K562 (cell line): ENCODE data around the gene AOC1. TPM values are rescaled to one million over a fixed set of nuclear protein-coding genes. Genes with fewer than 3 reads are reported as not detected.

Source experiments
- ATAC-seq: fragments of 200-7000 bp; cut with Tn5 transposase; 3 replicates; pipeline ENCODE4 v1.9.1; 2020; ENCODE audit warnings: moderate library complexity
- BruUV-seq: library from RNA; stranded (reverse); fragments of 400-500 nt; replicated peaks from 2 replicates; lab custom pipeline; 2021; lab: Mats Ljungman, UMichigan
- CTCF ChIA-PET: fragments of 300-600 bp; formaldehyde crosslinking; extraction: SDS; loops from one replicate; lab custom pipeline; 2021; ENCODE audit warnings: low intra/inter-chr PET ratio; lab: Yijun Ruan, JAX
- POLR2A ChIA-PET: fragments of 300-600, 350-650 bp; sonication (Branson Sonifier 250); formaldehyde crosslinking; extraction: SDS; loops from one replicate; lab custom pipeline; 2021; ENCODE audit warnings: antibody characterized with exemption, inconsistent platforms; lab: Yijun Ruan, JAX
- DNase-seq, 4 experiments: peaks; one replicate each; pipeline versions ENCODE4 v3.0.0 to v3.0.0-alpha.2; 2011 to 2018; ENCODE audit warnings: low spot score in 3 of 4, mixed read lengths in 3 of 4; ENCODE audit errors: extremely low read depth in 1 of 4
- FAIRE-seq: peaks from 2 replicates; lab custom pipeline; 2011; peaks lifted over from hg19 to GRCh38; lab: Jason Lieb, UNC
- H2AFZ ChIP-seq: 2 replicates; pipeline ENCODE4 v1.6.0; 2011; ENCODE audit warnings: low read depth, low read length, control low read depth, inconsistent platforms
- H3K27ac ChIP-seq: fragments of 200-600 bp; 3 replicates; pipeline ENCODE4 v1.8.0; 2011; ENCODE audit warnings: low read depth, mild to moderate bottlenecking, control low read depth, inconsistent platforms, low read length, moderate library complexity, mixed read lengths; ENCODE audit errors: extremely low read depth
- H3K27me3 ChIP-seq, 2 experiments: fragments of 300-600 bp in 1 of 2; 2 replicates in 1 of 2; 3 replicates in 1 of 2; pipeline versions ENCODE4 v1.6.0 to v1.8.0; 2011; ENCODE audit warnings: inconsistent platforms in 2 of 2, low read length in 2 of 2, mild to moderate bottlenecking in 1 of 2, mixed read lengths in 1 of 2, moderate library complexity in 1 of 2; ENCODE audit not compliant: control insufficient read depth in 2 of 2, insufficient read depth in 2 of 2
- H3K36me3 ChIP-seq: fragments of 300-600 bp; 3 replicates; pipeline ENCODE4 v1.8.0; 2011; ENCODE audit warnings: mild to moderate bottlenecking, low read length, inconsistent platforms; ENCODE audit not compliant: control insufficient read depth, insufficient read depth
- H3K4me1 ChIP-seq, 2 experiments: fragments of 200-600 bp in 1 of 2; replicated peaks in 1 of 2; 2 replicates in 1 of 2; 3 replicates in 1 of 2; pipeline versions ENCODE4 v1.5.1 to v1.8.0; 2011; ENCODE audit warnings: inconsistent platforms in 2 of 2, low read length in 2 of 2, mild to moderate bottlenecking in 1 of 2, mixed read lengths in 1 of 2, moderate library complexity in 1 of 2; ENCODE audit not compliant: control insufficient read depth in 2 of 2, insufficient read depth in 2 of 2
- H3K4me2 ChIP-seq: 2 replicates; pipeline ENCODE4 v1.6.1; 2011; ENCODE audit warnings: low read length, control low read depth, inconsistent platforms, mixed read lengths; ENCODE audit not compliant: insufficient read depth
- H3K4me3 ChIP-seq: fragments of 200-600 bp; sonication (generic), shearing (Covaris generic); 2 replicates; pipeline ENCODE4 v1.5.1; 2016; ENCODE audit warnings: control low read depth, inconsistent platforms
- H3K79me2 ChIP-seq: fragments of 200-600 bp; 3 replicates; pipeline ENCODE4 v1.8.0; 2011; ENCODE audit warnings: low read length, inconsistent platforms; ENCODE audit not compliant: control insufficient read depth, insufficient read depth
- H3K9ac ChIP-seq, 2 experiments: 2 replicates each; pipeline versions ENCODE4 v1.6.0 to v1.6.1; 2011; ENCODE audit warnings: low read depth in 2 of 2, low read length in 2 of 2, control low read depth in 1 of 2, inconsistent platforms in 1 of 2, mild to moderate bottlenecking in 1 of 2, mixed read lengths in 1 of 2; ENCODE audit not compliant: insufficient read depth in 1 of 2
- H3K9me1 ChIP-seq: one replicate; pipeline ENCODE4 v1.6.0; 2011; ENCODE audit warnings: inconsistent platforms, mild to moderate bottlenecking, low read length, moderate library complexity; ENCODE audit not compliant: control insufficient read depth, insufficient read depth
- H3K9me3 ChIP-seq: replicated peaks from 2 replicates; pipeline ENCODE4 v1.5.1; 2011; ENCODE audit warnings: low read depth, low read length, inconsistent platforms; ENCODE audit not compliant: control insufficient read depth, insufficient read depth
- H4K20me1 ChIP-seq: replicated peaks from 2 replicates; pipeline ENCODE4 v1.6.1; 2011; ENCODE audit warnings: low read length, inconsistent platforms, mixed read lengths; ENCODE audit not compliant: control insufficient read depth, insufficient read depth
- GABPA ChIP-seq: fragments of 200-800 bp; sonication (Bioruptor generic); conservative IDR thresholded peaks from 2 replicates; pipeline ENCODE4 v1.6.1; 2016; ENCODE audit warnings: low read depth, missing genetic modification characterization, missing compliant biosample characterization
- HCFC1 ChIP-seq: IDR thresholded peaks from 2 replicates; pipeline ENCODE4 v1.6.1; 2012; ENCODE audit warnings: low read depth, low read length, improper control_type of control experiment
- HDAC2 ChIP-seq: fragments of 450-650 bp; IDR thresholded peaks from 2 replicates; pipeline ENCODE4 v1.6.1; 2016; ENCODE audit warnings: mild to moderate bottlenecking
- HLTF ChIP-seq: fragments of 450-650 bp; IDR thresholded peaks from 2 replicates; pipeline ENCODE4 v1.6.1; 2016
- KAT2B ChIP-seq: IDR thresholded peaks from one replicate; pipeline ENCODE4 v1.6.1; 2012; ENCODE audit warnings: low read depth, mild to moderate bottlenecking, control low read depth, inconsistent platforms, low read length, moderate library complexity
- KAT7 ChIP-seq: sonication (generic); formaldehyde crosslinking; IDR thresholded peaks from 2 replicates; pipeline ENCODE4 v1.8.0; 2022; ENCODE audit warnings: missing genetic modification reagents, mild to moderate bottlenecking, borderline replicate concordance
- PCBP2 ChIP-seq: fragments of 200-400 bp; formaldehyde crosslinking; IDR thresholded peaks from 2 replicates; pipeline ENCODE4 v1.6.1; 2018; ENCODE audit warnings: low read length, low read depth, mild to moderate bottlenecking, moderate library complexity; ENCODE audit not compliant: poor library complexity, severe bottlenecking
- POLR2AphosphoS2 ChIP-seq: IDR thresholded peaks from 2 replicates; pipeline ENCODE4 v1.6.1; 2012; ENCODE audit warnings: low read length, improper control_type of control experiment
- POLR2AphosphoS5 ChIP-seq: IDR thresholded peaks from 2 replicates; pipeline ENCODE4 v1.6.1; 2011; ENCODE audit warnings: mild to moderate bottlenecking, low read depth, low read length, moderate library complexity; ENCODE audit not compliant: control insufficient read depth, insufficient read depth
- RBFOX2 ChIP-seq: fragments of 200-400 bp; formaldehyde crosslinking; IDR thresholded peaks from 2 replicates; pipeline ENCODE4 v1.6.1; 2017; ENCODE audit warnings: low read depth, mild to moderate bottlenecking, low read length, moderate library complexity
- SMARCB1 ChIP-seq: IDR thresholded peaks from 2 replicates; pipeline ENCODE4 v1.6.1; 2011; ENCODE audit warnings: improper control_type of control experiment, low read depth; ENCODE audit not compliant: insufficient read length
- SREBF2 ChIP-seq: sonication (generic); formaldehyde crosslinking; IDR thresholded peaks from 2 replicates; pipeline ENCODE4 v1.4.0; 2020; ENCODE audit warnings: mild to moderate bottlenecking, missing genetic modification reagents
- TGIF2 ChIP-seq: sonication (generic); formaldehyde crosslinking; IDR thresholded peaks from 2 replicates; pipeline ENCODE4 v1.8.1; 2022; ENCODE audit warnings: mild to moderate bottlenecking, missing genetic modification reagents, moderate library complexity
- TSHZ1 ChIP-seq: fragments of 250-450 bp; sonication (Bioruptor Pico); IDR thresholded peaks from 2 replicates; pipeline ENCODE4 v1.4.0; 2020; ENCODE audit warnings: mild to moderate bottlenecking, moderate library complexity
- WHSC1 ChIP-seq: IDR thresholded peaks from one replicate; pipeline ENCODE4 v1.6.1; 2012; ENCODE audit warnings: low read length, control low read depth, inconsistent platforms
- ZBTB12 ChIP-seq: fragments of 250-450 bp; sonication (Bioruptor Pico); IDR thresholded peaks from 2 replicates; pipeline ENCODE4 v1.4.0; 2020
- ZFP30 ChIP-seq: fragments of 250-450 bp; sonication (Bioruptor Pico); IDR thresholded peaks from 2 replicates; pipeline ENCODE4 v1.8.0; 2022; ENCODE audit warnings: moderate library complexity, mild to moderate bottlenecking, inconsistent platforms, borderline replicate concordance
- ZNF436 ChIP-seq: fragments of 250-450, 450-650 bp; sonication (Bioruptor Pico); formaldehyde crosslinking; IDR thresholded peaks from 2 replicates; pipeline ENCODE4 v1.7.0; 2020; ENCODE audit warnings: mild to moderate bottlenecking
- ZNF586 ChIP-seq: fragments of 450-650 bp; formaldehyde crosslinking; conservative IDR thresholded peaks from 2 replicates; pipeline ENCODE4 v1.4.0; 2020; ENCODE audit warnings: mild to moderate bottlenecking, moderate library complexity
- WGBS: fragments of 100-300 bp; shearing (Covaris generic); methylation state at CpG from one replicate; pipeline ENCODE4 v1.1.6; 2016; ENCODE audit warnings: low coverage, mixed read lengths; ENCODE audit not compliant: insufficient coverage; ENCODE audit errors: missing lambda C conversion rate; 5-methylcytosine and 5-hydroxymethylcytosine counted together
- in situ Hi-C: fragments of 300-500 bp; cut with MboI; formaldehyde crosslinking; loops from 4 replicates; pipeline ENCODE4 v1.15.0; 2018; ENCODE audit warnings: inconsistent platforms, mixed read lengths
- intact Hi-C: fragments of 100-400 bp; cut with micrococcal nuclease; formaldehyde crosslinking; loops from 2 replicates; pipeline ENCODE4 v1.14.2; 2022
- polyA plus RNA-seq, 8 experiments: library from polyadenylated mRNA; depleted of rRNA in 4 of 8; stranded (reverse) in 5 of 8; unstranded in 3 of 8; fragments of >200 nt; fragmentation: Nextera tagmentation in 2 of 8; fragmentation: Illumina TruSeq in 1 of 8; extraction: Ambion mirVana in 2 of 8; extraction: Trizol in 1 of 8; gene quantifications; 2 replicates each; pipeline versions ENCODE4 v1.2.1 to v1.2.3, GENCODE V29; 2011 to 2014; ENCODE audit warnings: inconsistent platforms in 1 of 8, missing spikeins in 1 of 8
- total RNA-seq, 7 experiments: library from RNA; depleted of rRNA in 6 of 7; stranded (reverse); fragments of >200 nt in 6 of 7; fragmentation: Illumina TruSeq in 2 of 7; extraction: Trizol in 2 of 7; gene quantifications; 2 replicates each; pipeline versions ENCODE4 v1.2.1 to v1.2.3, GENCODE V29; 2011 to 2021; ENCODE audit warnings: low replicate concordance in 1 of 7

Gene AOC1
- total and polyA plus RNA-seq, 9 of the 15 experiments (the other 6 are each of a cell fraction or from before 2014, with no cell fraction given), result not detected

GRCh38 chr7:150814328-150815001 lies 37.9 kb upstream of the AOC1 start:
- 0% methylated on average over 7 of the region's 7 CpGs for WGBS
- H3K4me2 ChIP-seq, result no peak overlapping the region
- no peak for ATAC-seq
- ChIA-PET POLR2A (interaction anchor here (0.6 kb wide), 1 partner anchor 54 kb away, joined by 3 read pairs; no protein-coding TSS in a partner anchor), CTCF (no interaction called here)
- no peak for DNase-seq
- no peaks in the 10 kb centered on the region for H3K4me1 ChIP-seq
- peaks cover 9 to 20% of the 10 kb centered on the region in 2 experiments for H3K27me3 ChIP-seq
- TF ChIP-seq POLR2AphosphoS2 (no peak), KAT7 (CRISPR knock-in tag) (no peak), HLTF (no peak), HCFC1 (no peak), WHSC1 (no peak), POLR2AphosphoS5 (no peak), ZFP30 (CRISPR knock-in tag) (no peak), PCBP2 (no peak), GABPA (no peak), HDAC2 (no peak), ZNF436 (CRISPR knock-in tag) (no peak), ZNF586 (CRISPR knock-in tag) (no peak), ZBTB12 (no peak), RBFOX2 (no peak), SREBF2 (CRISPR knock-in tag) (no peak), KAT2B (no peak), TSHZ1 (no peak), SMARCB1 (no peak), TGIF2 (CRISPR knock-in tag) (no peak)
- no peak overlapping the region for H3K9ac ChIP-seq
- no peak for FAIRE-seq
- H3K79me2 ChIP-seq, result no peaks in the 10 kb centered on the region
- in situ Hi-C loops, result no loop called here
- no peak overlapping the region for H3K27ac ChIP-seq
- no peaks in the 10 kb centered on the region for H3K9me3 ChIP-seq
- no TSS peak for BruUV-seq
- no peak overlapping the region for H3K4me3 ChIP-seq
- intact Hi-C loops, result no loop called here
- no peak overlapping the region for H2AFZ ChIP-seq
- H3K36me3 ChIP-seq, result no peaks in the 10 kb centered on the region
- no peaks in the 10 kb centered on the region for H3K9me1 ChIP-seq
- H4K20me1 ChIP-seq, result no peaks in the 10 kb centered on the region
